Measurements from ENCODE around the gene VNN1.

DNA sequence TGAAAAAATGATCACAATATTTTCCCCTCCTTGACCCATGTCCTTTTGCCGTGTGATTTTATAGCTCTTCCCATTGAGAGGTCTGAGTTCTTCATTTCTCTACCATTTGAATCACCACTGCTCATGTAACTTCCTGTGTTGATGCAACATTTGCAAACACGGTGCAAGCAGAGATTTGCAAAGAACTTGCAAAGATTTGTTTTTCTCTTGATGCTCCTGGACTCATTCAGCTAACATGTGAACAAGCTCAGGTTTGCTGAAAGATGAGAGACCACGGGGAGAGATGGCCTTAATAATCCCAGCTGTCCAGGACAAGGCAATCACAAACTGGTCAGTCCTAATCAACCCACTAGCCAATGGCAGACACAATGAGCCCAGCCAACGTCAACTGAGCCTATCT lies 35.3 kb upstream of the VNN1 start:
- TF ChIP-seq, protein P1, sequence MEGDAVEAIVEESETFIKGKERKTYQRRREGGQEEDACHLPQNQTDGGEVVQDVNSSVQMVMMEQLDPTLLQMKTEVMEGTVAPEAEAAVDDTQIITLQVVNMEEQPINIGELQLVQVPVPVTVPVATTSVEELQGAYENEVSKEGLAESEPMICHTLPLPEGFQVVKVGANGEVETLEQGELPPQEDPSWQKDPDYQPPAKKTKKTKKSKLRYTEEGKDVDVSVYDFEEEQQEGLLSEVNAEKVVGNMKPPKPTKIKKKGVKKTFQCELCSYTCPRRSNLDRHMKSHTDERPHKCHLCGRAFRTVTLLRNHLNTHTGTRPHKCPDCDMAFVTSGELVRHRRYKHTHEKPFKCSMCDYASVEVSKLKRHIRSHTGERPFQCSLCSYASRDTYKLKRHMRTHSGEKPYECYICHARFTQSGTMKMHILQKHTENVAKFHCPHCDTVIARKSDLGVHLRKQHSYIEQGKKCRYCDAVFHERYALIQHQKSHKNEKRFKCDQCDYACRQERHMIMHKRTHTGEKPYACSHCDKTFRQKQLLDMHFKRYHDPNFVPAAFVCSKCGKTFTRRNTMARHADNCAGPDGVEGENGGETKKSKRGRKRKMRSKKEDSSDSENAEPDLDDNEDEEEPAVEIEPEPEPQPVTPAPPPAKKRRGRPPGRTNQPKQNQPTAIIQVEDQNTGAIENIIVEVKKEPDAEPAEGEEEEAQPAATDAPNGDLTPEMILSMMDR (IDR thresholded peaks at IDR 0.05): no peak
- TF ChIP-seq POLR2A (IDR thresholded peaks at IDR 0.05): no peak
